ENCODE data around the gene ACAD11. TPM values are rescaled to one million over a fixed set of nuclear protein-coding genes. Genes with fewer than 3 reads are reported as not detected.

ACAD11 gene
- total RNA-seq, 1 experiment from 2014 or later, result 25.0 TPM

DNA sequence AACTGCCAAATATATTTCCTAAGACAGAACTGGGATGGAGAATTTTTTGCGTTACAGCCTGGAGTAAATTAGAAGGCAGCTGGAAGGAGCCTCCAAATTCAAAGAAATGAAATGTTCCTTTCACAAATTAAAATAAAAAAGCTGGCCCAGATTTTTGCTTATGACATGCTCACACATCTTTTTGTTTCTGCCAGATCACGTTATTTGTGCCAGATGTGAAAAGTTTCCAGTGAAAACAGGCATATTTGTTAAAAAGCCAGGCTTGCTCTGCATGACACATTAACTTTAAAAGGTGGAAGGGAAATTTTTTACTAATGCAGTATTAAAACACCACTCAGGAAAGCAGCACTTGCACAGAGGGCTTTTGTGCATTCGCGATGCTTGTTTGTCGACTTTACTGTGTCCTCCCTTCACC is 85.8 kb downstream of the ACAD11 start:
- H3K4me2 ChIP-seq (ENCODE audit: low read depth, low read length, poor library complexity, severe bottlenecking), result no peak overlapping the region
- no peak overlapping the region for H3K9ac ChIP-seq (ENCODE audit: low read length)
- H3K9me3 ChIP-seq (ENCODE audit: low read length), result no peaks in the 10 kb centered on the region
- H3K36me3 ChIP-seq (ENCODE audit: insufficient read depth, low read length), result no peaks in the 10 kb centered on the region; the same call in 1 of the 2 replicates
- H4K20me1 ChIP-seq (ENCODE audit: insufficient read depth, low read depth, low read length), result no peaks in the 10 kb centered on the region
- H3K4me1 ChIP-seq (ENCODE audit: low read length), result no peaks in the 10 kb centered on the region
- no peaks in the 10 kb centered on the region for H3K9me2 ChIP-seq (replicated peaks; ENCODE audit: insufficient read depth, low read length)
- no peak for DNase-seq
- no peak overlapping the region for H2AFZ ChIP-seq (ENCODE audit: low read length)
- H3K4me3 ChIP-seq (ENCODE audit: low read length), result no peak overlapping the region
- no peaks in the 10 kb centered on the region for H3K79me2 ChIP-seq (ENCODE audit: low read length)
- H3K27me3 ChIP-seq (ENCODE audit: low read length), result no peaks in the 10 kb centered on the region
- H3K27ac ChIP-seq (ENCODE audit: low read length), result no peak overlapping the region

DNA sequence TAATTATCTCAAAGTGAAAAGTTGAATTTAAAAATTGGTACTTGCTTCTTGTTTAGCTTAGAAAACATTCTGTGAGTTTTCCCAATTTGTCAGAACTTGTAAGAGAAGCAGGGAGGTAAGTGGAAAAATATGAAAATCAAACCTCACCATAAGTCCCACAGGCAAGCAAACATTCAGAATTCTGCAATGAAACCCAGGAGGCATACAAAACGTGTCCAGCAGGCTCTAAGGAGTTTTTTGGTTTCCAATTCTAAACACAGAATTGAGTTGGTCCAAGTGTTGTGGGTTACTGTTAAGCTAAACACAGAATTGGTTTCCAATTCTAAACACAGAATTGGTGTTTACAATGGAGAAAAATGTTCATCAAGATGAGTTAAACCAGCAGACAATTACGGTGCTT is 89.6 kb downstream of the ACAD11 start:
- Histone ChIP-seq H3K9ac (ENCODE audit: low read length) (no peak overlapping the region), H3K9me2 (replicated peaks; ENCODE audit: insufficient read depth, low read length) (no peaks in the 10 kb centered on the region), H4K20me1 (ENCODE audit: insufficient read depth, low read depth, low read length) (no peaks in the 10 kb centered on the region), H3K4me1 (ENCODE audit: low read length) (no peaks in the 10 kb centered on the region), H2AFZ (ENCODE audit: low read length) (no peak overlapping the region), H3K4me2 (ENCODE audit: low read depth, low read length, poor library complexity, severe bottlenecking) (no peak overlapping the region), H3K4me3 (ENCODE audit: low read length) (no peak overlapping the region), H3K9me3 (ENCODE audit: low read length) (no peaks in the 10 kb centered on the region), H3K27me3 (ENCODE audit: low read length) (no peaks in the 10 kb centered on the region), H3K36me3 (ENCODE audit: insufficient read depth, low read length) (no peaks in the 10 kb centered on the region; the same call in 1 of the 2 replicates), H3K27ac (ENCODE audit: low read length) (no peak overlapping the region), H3K79me2 (ENCODE audit: low read length) (no peaks in the 10 kb centered on the region)
- DNase-seq, result no peak

DNA sequence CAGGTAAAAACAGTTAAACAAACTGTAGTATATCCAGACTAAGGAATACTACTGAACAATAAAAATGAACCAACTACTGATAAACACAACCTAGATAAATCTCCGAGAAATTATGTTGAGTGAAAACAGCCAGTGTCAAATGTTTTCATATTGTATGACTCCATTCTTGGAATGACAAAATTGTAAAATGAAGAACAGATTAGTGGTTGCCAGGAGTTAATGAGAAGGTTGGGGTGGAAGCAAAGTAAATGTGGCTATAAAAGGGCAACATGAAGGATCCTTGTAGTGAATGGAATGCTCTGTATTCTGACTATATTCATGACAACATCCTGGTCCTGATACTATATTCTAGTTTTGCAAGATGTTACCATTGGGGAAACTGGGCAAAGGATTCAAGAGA is 90.0 kb downstream of the ACAD11 start:
- Histone ChIP-seq H3K79me2 (ENCODE audit: low read length) (no peaks in the 10 kb centered on the region), H3K36me3 (ENCODE audit: insufficient read depth, low read length) (no peaks in the 10 kb centered on the region; the same call in 1 of the 2 replicates), H2AFZ (ENCODE audit: low read length) (no peak overlapping the region), H3K27me3 (ENCODE audit: low read length) (no peaks in the 10 kb centered on the region), H4K20me1 (ENCODE audit: insufficient read depth, low read depth, low read length) (no peaks in the 10 kb centered on the region), H3K4me3 (ENCODE audit: low read length) (no peak overlapping the region), H3K4me2 (ENCODE audit: low read depth, low read length, poor library complexity, severe bottlenecking) (no peak overlapping the region), H3K4me1 (ENCODE audit: low read length) (peaks cover under 1% of the 10 kb centered on the region), H3K9me3 (ENCODE audit: low read length) (no peaks in the 10 kb centered on the region), H3K27ac (ENCODE audit: low read length) (no peak overlapping the region), H3K9me2 (replicated peaks; ENCODE audit: insufficient read depth, low read length) (no peaks in the 10 kb centered on the region), H3K9ac (ENCODE audit: low read length) (no peak overlapping the region)
- DNase-seq, result no peak

DNA sequence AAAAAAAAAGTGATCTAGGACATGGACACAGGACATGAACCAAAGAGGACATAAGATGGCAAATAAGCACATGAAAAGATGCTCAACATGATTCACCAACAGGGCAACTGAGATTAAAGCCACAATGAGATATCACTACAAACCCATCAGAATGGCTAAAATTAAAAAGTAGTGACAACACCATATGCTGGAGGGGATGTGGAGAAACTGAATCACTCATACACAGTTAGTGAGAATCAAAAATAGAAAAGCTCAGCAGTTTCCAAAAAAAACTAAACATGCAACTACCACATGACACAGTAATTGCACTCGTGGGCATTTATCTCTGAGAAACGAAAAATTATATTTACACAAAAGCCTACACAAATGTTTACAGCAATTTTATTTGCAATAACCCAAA is 90.5 kb downstream of the ACAD11 start:
- no peak overlapping the region for H3K4me3 ChIP-seq (ENCODE audit: low read length)
- H3K79me2 ChIP-seq (ENCODE audit: low read length), result no peaks in the 10 kb centered on the region
- no peaks in the 10 kb centered on the region for H3K9me2 ChIP-seq (replicated peaks; ENCODE audit: insufficient read depth, low read length)
- DNase-seq, result no peak
- no peak overlapping the region for H3K4me2 ChIP-seq (ENCODE audit: low read depth, low read length, poor library complexity, severe bottlenecking)
- no peaks in the 10 kb centered on the region; the same call in 1 of the 2 replicates for H3K36me3 ChIP-seq (ENCODE audit: insufficient read depth, low read length)
- H3K27me3 ChIP-seq (ENCODE audit: low read length), result no peaks in the 10 kb centered on the region
- no peak overlapping the region for H3K9ac ChIP-seq (ENCODE audit: low read length)
- no peak overlapping the region for H2AFZ ChIP-seq (ENCODE audit: low read length)
- H3K27ac ChIP-seq (ENCODE audit: low read length), result no peak overlapping the region
- H4K20me1 ChIP-seq (ENCODE audit: insufficient read depth, low read depth, low read length), result no peaks in the 10 kb centered on the region
- peaks cover 5% of the 10 kb centered on the region for H3K4me1 ChIP-seq (ENCODE audit: low read length)
- H3K9me3 ChIP-seq (ENCODE audit: low read length), result no peaks in the 10 kb centered on the region

DNA sequence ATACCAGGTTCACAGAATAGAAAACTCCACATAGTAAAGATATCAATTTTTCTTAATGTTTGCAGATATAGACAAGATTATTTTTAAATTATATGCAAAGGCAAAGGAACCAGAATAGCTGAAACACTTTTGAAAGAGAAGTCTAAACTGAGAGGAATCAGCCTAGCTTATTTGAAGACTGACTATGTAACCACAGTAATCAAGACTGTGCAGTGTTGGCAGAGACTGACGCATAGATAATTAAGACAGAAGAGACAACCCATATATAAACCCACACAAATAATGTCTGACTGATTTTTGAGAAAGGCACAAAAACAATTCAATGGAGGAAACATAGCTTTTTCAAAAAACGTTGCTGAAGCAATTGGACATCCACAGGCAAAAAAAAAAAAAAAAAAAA is 91.2 kb downstream of the ACAD11 start:
- Histone ChIP-seq H2AFZ (ENCODE audit: low read length) (no peak overlapping the region), H3K27ac (ENCODE audit: low read length) (no peak overlapping the region), H3K9ac (ENCODE audit: low read length) (no peak overlapping the region), H3K79me2 (ENCODE audit: low read length) (no peaks in the 10 kb centered on the region), H3K27me3 (ENCODE audit: low read length) (no peaks in the 10 kb centered on the region), H3K4me3 (ENCODE audit: low read length) (no peak overlapping the region), H3K9me2 (replicated peaks; ENCODE audit: insufficient read depth, low read length) (no peaks in the 10 kb centered on the region), H4K20me1 (ENCODE audit: insufficient read depth, low read depth, low read length) (no peaks in the 10 kb centered on the region), H3K36me3 (ENCODE audit: insufficient read depth, low read length) (no peaks in the 10 kb centered on the region; the same call in 1 of the 2 replicates), H3K4me1 (ENCODE audit: low read length) (peaks cover 12% of the 10 kb centered on the region), H3K9me3 (ENCODE audit: low read length) (no peaks in the 10 kb centered on the region), H3K4me2 (ENCODE audit: low read depth, low read length, poor library complexity, severe bottlenecking) (no peak overlapping the region)
- no peak for DNase-seq

DNA sequence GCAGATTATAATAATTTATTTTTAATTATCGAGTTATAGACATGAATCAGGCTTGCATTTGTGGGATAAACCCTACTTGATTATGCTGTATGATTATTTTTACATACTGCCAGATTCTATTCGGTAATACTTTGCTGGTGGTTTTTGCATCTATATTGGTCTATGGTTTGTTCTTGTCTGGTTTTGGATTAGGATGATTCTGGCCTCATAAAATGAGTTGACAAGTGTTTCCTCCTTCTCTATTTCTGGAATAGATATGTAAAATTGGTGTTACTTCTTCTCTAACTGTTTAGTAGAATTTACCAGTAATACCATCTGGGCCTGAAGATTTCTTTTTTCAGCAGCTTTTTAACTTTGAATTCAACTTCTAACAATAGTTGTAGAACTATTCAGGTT is 95.5 kb downstream of the ACAD11 start:
- no peak overlapping the region for H2AFZ ChIP-seq (ENCODE audit: low read length)
- H3K27me3 ChIP-seq (ENCODE audit: low read length), result no peaks in the 10 kb centered on the region
- H3K4me2 ChIP-seq (ENCODE audit: low read depth, low read length, poor library complexity, severe bottlenecking), result peak overlapping the region; percentile 45
- H3K4me1 ChIP-seq (ENCODE audit: low read length), result peaks cover 18% of the 10 kb centered on the region
- H3K27ac ChIP-seq (ENCODE audit: low read length), result no peak overlapping the region
- no peaks in the 10 kb centered on the region for H4K20me1 ChIP-seq (ENCODE audit: insufficient read depth, low read depth, low read length)
- no peaks in the 10 kb centered on the region for H3K79me2 ChIP-seq (ENCODE audit: low read length)
- no peak overlapping the region for H3K4me3 ChIP-seq (ENCODE audit: low read length)
- DNase-seq, result no peak
- no peaks in the 10 kb centered on the region for H3K36me3 ChIP-seq (ENCODE audit: insufficient read depth, low read length)
- no peak overlapping the region for H3K9ac ChIP-seq (ENCODE audit: low read length)
- H3K9me3 ChIP-seq (ENCODE audit: low read length), result no peaks in the 10 kb centered on the region
- H3K9me2 ChIP-seq (replicated peaks; ENCODE audit: insufficient read depth, low read length), result no peaks in the 10 kb centered on the region

DNA sequence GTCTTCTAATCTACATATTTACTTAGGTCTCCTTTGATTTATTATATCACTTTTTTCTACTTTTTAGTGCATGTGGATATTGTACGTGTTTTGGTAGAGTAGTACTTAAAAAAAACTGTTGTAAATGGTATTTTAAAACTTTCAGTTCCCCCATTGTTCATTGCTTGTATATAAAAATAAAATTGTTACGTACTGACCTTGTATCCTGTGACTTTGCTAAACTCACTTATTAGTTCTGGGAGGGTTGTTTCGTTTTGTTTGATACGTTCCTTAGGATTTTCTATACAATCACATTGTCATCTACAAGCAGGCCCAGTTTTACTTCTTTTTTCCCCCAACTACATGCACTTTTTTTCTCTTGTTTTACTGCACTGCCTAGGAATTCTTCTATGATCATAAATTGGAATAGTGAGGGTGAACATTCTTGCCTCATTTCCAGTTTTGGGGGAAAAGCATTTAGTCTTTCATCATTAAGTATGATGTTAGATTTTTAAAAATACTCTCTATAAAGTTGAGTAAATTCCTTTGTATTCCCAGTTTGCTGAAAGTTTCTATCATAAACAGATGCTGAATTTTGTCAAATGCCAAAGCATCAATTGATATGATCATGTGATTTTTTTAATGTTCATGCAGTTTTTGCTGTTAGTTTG is 96.1 kb downstream of the ACAD11 start:
- peak overlapping the region; percentile 45 for H3K4me2 ChIP-seq (ENCODE audit: low read depth, low read length, poor library complexity, severe bottlenecking)

DNA sequence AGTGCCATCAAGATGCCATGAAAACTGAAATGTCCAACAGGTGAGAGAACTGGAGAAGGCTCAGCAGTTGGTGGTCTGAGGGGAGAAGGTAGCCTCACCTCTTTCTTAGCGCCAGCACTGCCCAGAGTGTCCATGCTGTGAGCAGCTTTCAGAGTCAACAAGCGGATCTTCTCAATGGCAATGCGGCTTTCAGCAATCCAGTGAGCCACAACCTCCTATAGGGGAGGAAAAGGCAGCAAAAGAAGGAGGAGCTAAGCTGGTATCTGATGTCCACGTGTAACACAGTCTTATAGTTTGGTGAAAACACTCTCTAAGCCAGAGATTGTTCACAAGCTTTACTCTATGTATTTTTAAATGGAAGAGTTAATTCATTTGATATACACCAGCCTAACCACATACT is 98.6 kb downstream of the ACAD11 start:
- no peaks in the 10 kb centered on the region for H3K9me3 ChIP-seq (ENCODE audit: low read length)
- H4K20me1 ChIP-seq (ENCODE audit: insufficient read depth, low read depth, low read length), result no peaks in the 10 kb centered on the region
- no peak overlapping the region for H3K4me2 ChIP-seq (ENCODE audit: low read depth, low read length, poor library complexity, severe bottlenecking)
- no peak overlapping the region for H3K9ac ChIP-seq (ENCODE audit: low read length)
- H3K27ac ChIP-seq (ENCODE audit: low read length), result no peak overlapping the region
- no peak overlapping the region for H3K4me3 ChIP-seq (ENCODE audit: low read length)
- peaks cover 18% of the 10 kb centered on the region for H3K4me1 ChIP-seq (ENCODE audit: low read length)
- no peaks in the 10 kb centered on the region for H3K79me2 ChIP-seq (ENCODE audit: low read length)
- no peaks in the 10 kb centered on the region for H3K27me3 ChIP-seq (ENCODE audit: low read length)
- DNase-seq, result no peak
- no peaks in the 10 kb centered on the region for H3K36me3 ChIP-seq (ENCODE audit: insufficient read depth, low read length)
- no peaks in the 10 kb centered on the region for H3K9me2 ChIP-seq (replicated peaks; ENCODE audit: insufficient read depth, low read length)
- H2AFZ ChIP-seq (ENCODE audit: low read length), result no peak overlapping the region

More for the DNA sequence above, 96.1 kb downstream of the ACAD11 start:
- H2AFZ ChIP-seq (ENCODE audit: low read length), result no peak overlapping the region
- H3K9me2 ChIP-seq (replicated peaks; ENCODE audit: insufficient read depth, low read length), result no peaks in the 10 kb centered on the region
- H3K27ac ChIP-seq (ENCODE audit: low read length), result no peak overlapping the region
- no peaks in the 10 kb centered on the region for H3K27me3 ChIP-seq (ENCODE audit: low read length)
- H3K79me2 ChIP-seq (ENCODE audit: low read length), result no peaks in the 10 kb centered on the region
- peaks cover 18% of the 10 kb centered on the region for H3K4me1 ChIP-seq (ENCODE audit: low read length)
- H3K9me3 ChIP-seq (ENCODE audit: low read length), result no peaks in the 10 kb centered on the region
- H4K20me1 ChIP-seq (ENCODE audit: insufficient read depth, low read depth, low read length), result no peaks in the 10 kb centered on the region
- no peak overlapping the region for H3K9ac ChIP-seq (ENCODE audit: low read length)
- H3K4me3 ChIP-seq (ENCODE audit: low read length), result no peak overlapping the region
- DNase-seq, result no peak
- H3K36me3 ChIP-seq (ENCODE audit: insufficient read depth, low read length), result no peaks in the 10 kb centered on the region
